Coronary artery (tissue), 2 donors: ENCODE results near the gene TFPT.
"Not testable (repeated sequence)": the region's sequence is repeated elsewhere in the genome, so short reads cannot be mapped to it uniquely, and the experiment has no call there.

Experiments used
- DNase-seq: peaks from one replicate; pipeline ENCODE4 v3.0.0-alpha.2; 2017; ENCODE audit warnings: low spot score
- H3K27ac ChIP-seq, 2 donors: fragments of 200-600 bp; sonication (generic); one replicate each; pipeline ENCODE4 v1.5.1; 2016 to 2019
- H3K4me3 ChIP-seq: fragments of 200-600 bp; sonication (generic); 2 replicates; pipeline ENCODE4 v1.5.1; 2016; ENCODE audit warnings: mild to moderate bottlenecking, moderate library complexity
- CTCF ChIP-seq: fragments of 200-600 bp; sonication (generic); IDR thresholded peaks from one replicate; pipeline ENCODE4 v1.5.1; 2019; ENCODE audit warnings: antibody characterized with exemption

TFPT gene

GRCh38 chr19:54104998-54105715, 10.3 kb downstream of the TFPT start:
- H3K27ac ChIP-seq: no peak overlapping the region
- H3K4me3 ChIP-seq: no peak overlapping the region
- TF ChIP-seq CTCF: no peak
- DNase-seq: no peak

DNA sequence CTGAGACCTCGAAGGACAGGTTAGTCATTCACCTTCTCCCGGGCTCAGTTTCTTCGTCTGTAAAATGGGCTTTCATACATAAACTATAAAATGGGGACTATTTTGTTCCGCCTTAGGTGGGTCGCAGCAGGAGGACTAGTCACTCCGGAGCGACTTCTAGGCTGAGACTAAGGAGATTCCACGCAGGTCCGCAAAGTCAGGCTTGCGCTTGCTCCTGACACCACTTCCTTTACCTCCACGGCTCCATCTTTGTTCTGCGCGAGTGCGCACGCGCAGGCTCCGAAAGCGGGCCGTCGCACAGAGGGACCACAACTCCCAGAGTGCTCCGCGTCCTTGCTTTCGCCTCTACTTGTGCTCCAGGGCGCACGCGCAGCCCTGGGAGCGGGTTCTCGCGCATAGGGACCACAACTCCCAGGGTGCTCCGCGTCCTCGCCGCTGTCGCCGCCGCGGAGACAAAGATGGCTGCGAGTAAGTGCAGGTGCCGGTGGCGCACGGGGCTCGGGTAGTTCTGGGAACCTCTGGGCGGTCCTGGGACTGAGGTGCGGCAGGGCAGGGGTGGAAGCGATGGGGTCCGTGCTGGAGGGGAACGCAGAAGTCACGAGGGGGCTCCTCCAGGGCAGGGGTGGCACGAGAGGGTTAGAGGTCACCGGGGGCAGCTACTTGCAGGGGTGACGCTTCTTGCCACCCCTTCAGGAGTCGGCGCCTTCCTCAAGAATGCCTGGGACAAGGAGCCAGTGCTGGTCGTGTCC, 12.9 kb downstream of the TFPT start, which contains the start of gene NDUFA3:
Gene NDUFA3, plus strand, starts transcription at position 435 of the 749 bp plus-strand sequence. Its CDS starts 24 bp downstream, at position 459.
- Histone ChIP-seq H3K27ac (peak within 1 kb of the TSS; percentile 80 to 82), H3K4me3 (peak within 1 kb of the TSS; percentile 95)
- peak; percentile 98 for DNase-seq
- no peak for TF ChIP-seq CTCF

DNA sequence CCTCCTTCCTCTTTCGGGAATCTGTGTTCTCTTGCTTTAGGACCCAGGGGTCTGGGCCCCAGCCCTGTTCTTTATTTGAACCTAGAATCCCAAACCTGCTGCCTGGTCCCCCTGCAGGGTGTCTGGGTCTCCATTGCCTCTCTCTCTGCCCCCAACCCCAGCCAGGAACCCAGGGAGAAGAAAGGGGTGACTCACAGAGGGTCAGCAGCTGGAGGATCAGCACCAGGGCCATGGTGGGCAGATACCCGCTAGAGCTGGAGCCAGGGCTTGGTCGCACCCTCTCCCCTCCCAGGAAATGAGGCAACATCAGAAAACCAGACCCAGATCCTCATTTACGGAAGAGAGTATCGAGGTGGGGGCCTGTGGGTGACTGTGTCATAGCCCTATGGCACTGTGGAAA, 14.9 kb downstream of the TFPT start, which contains the start of gene OSCAR:
Gene OSCAR, minus strand, starts transcription at position 243 of the 400 bp plus-strand sequence. Its CDS starts 11 bp downstream, at position 232.
- Histone ChIP-seq H3K27ac (no peak within 1 kb of the TSS), H3K4me3 (no peak within 1 kb of the TSS)
- no peak for DNase-seq
- TF ChIP-seq CTCF: no peak

DNA sequence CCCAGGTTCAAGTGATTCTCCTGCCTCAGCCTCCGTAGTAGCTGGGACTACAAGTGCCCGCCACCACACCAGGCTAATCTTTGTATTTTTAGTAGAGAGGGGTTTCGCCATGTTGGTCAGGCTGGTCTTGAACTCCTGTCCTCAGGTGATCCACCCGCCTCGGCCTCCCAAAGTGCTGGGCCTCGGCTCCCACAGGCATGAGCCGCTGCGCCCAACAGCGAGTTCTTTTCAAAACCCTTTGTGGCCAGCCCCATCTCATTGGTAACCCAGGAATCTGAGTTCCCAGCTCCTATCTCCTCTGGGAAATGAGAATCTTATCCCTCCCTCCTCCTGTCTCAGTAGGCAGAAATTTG, 15.6 kb downstream of the TFPT start:
- H3K27ac ChIP-seq, DNase-seq, H3K4me3 ChIP-seq: not testable (repeated sequence)

DNA sequence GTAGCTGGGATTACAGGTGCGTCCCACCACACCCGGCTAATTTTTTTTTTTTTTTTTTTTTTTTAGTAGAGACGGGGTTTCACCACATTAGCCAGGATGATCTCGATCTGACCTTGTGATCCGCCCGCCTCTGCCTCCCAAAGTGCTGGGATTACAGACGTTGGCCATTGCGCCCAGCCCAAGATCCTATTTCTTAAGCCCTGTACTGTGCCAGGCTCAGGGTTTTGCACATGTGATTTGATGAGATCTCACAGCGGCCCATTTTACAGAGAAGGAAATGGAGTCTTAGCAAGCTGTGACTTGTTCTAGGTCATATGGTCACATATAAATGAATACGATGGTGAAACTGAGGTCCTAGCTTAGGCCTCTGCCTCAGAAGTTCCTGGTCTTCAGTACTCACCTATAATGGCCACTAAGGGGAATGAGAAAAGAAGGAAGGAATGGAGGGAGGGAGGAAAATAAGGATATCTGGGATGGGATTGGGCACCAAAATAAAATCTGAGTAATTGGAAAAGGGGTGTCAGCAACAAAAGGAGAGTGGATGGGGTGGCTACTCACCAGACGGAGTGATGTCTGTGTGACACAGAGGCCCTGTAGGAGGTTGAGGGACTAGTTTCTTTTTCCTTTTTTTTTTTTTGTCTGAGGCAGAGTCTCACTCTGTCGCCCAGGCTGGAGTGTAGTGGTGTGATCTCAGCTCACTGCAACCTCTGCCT, 16.1 kb downstream of the TFPT start:
- no peak for TF ChIP-seq CTCF
- no peak for DNase-seq
- H3K4me3 ChIP-seq: no peak overlapping the region
- no peak overlapping the region for H3K27ac ChIP-seq

- H3K4me3 ChIP-seq: peak overlapping the region; percentile 60
- no peak for TF ChIP-seq CTCF
These were observed 18.8 kb downstream of the TFPT start for GRCh38 chr19:54096617-54097106.

More at GRCh38 chr19:54096617-54097106, 18.8 kb downstream of the TFPT start:
- H3K27ac ChIP-seq: peak overlapping the region in 1 of 2 donors; percentile 6
- no peak for DNase-seq
